ENCODE data around the gene MARK1. TPM values are rescaled to one million over a fixed set of nuclear protein-coding genes. Genes with fewer than 3 reads are reported as not detected.

MARK1 gene
- total RNA-seq, 1 donor from 2014 or later, result 13.2 TPM

DNA sequence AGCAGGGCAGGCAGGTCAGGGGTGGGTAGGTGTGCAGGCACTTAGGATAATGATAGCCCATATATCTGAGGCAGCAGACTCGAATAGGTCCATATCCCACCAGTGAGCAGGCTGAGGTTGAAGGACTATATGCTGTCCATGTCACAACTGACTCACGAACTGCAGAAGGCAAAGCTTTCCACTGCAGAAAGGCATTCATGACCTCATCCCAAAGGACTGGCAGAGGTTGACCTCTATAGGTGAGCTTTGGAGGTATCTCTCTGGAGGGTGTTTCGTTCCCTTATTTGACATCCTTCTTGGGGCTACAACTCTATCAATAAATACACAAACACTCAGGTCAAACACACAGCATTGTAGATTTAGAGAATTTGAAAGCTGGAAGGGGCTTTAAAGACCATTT is 42.8 kb upstream of the MARK1 start:
- no peaks in the 10 kb centered on the region for H3K36me3 Mint-ChIP-seq
- H3K27me3 ChIP-seq, result no peaks in the 10 kb centered on the region
- no peaks in the 10 kb centered on the region for H3K79me2 ChIP-seq (ENCODE audit: low read depth)
- H3F3A ChIP-seq (ENCODE audit: low read depth), result no peaks in the 10 kb centered on the region
- H3K4me1 Mint-ChIP-seq, result peaks cover 7% of the 10 kb centered on the region
- no peak overlapping the region for H3K27ac ChIP-seq
- DNase-seq (ENCODE audit: low spot score), result no peak
- no peaks in the 10 kb centered on the region for H4K20me1 ChIP-seq (ENCODE audit: low read depth)
- H3K4me3 ChIP-seq, result no peak overlapping the region
- H3K4me1 ChIP-seq, result no peaks in the 10 kb centered on the region
- no peaks in the 10 kb centered on the region for H3K36me3 ChIP-seq
- H3K4me3 Mint-ChIP-seq, result no peak overlapping the region
- no peak overlapping the region for H3K4me2 ChIP-seq
- no peak overlapping the region for H3K9ac ChIP-seq
- H3K27me3 Mint-ChIP-seq (ENCODE audit: insufficient read depth, low read depth), result peaks cover 7% of the 10 kb centered on the region
- H3K9me3 Mint-ChIP-seq, result no peaks in the 10 kb centered on the region
- no peak for TF ChIP-seq EZH2 (IDR thresholded peaks at IDR 0.05)
- TF ChIP-seq EZH2phosphoT487 (IDR thresholded peaks at IDR 0.05), result no peak
- TF ChIP-seq, protein P1, sequence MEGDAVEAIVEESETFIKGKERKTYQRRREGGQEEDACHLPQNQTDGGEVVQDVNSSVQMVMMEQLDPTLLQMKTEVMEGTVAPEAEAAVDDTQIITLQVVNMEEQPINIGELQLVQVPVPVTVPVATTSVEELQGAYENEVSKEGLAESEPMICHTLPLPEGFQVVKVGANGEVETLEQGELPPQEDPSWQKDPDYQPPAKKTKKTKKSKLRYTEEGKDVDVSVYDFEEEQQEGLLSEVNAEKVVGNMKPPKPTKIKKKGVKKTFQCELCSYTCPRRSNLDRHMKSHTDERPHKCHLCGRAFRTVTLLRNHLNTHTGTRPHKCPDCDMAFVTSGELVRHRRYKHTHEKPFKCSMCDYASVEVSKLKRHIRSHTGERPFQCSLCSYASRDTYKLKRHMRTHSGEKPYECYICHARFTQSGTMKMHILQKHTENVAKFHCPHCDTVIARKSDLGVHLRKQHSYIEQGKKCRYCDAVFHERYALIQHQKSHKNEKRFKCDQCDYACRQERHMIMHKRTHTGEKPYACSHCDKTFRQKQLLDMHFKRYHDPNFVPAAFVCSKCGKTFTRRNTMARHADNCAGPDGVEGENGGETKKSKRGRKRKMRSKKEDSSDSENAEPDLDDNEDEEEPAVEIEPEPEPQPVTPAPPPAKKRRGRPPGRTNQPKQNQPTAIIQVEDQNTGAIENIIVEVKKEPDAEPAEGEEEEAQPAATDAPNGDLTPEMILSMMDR (IDR thresholded peaks at IDR 0.05), result no peak
- no peaks in the 10 kb centered on the region for H3K9me3 ChIP-seq (ENCODE audit: low read depth)
- H3K27ac Mint-ChIP-seq, result no peak overlapping the region
- H2AFZ ChIP-seq (replicated peaks), result no peak overlapping the region

GRCh38 chr1:220485791-220486190 is 42.1 kb upstream of the MARK1 start:
- no peaks in the 10 kb centered on the region for H3K4me1 ChIP-seq
- H2AFZ ChIP-seq (replicated peaks), result no peak overlapping the region
- H3K27ac ChIP-seq, result no peak overlapping the region
- H3K9me3 ChIP-seq (ENCODE audit: low read depth), result no peaks in the 10 kb centered on the region
- Mint-ChIP-seq H3K36me3 (no peaks in the 10 kb centered on the region), H3K4me3 (no peak overlapping the region), H3K27ac (no peak overlapping the region), H3K27me3 (ENCODE audit: insufficient read depth, low read depth) (peaks cover 7% of the 10 kb centered on the region), H3K4me1 (peaks cover 7% of the 10 kb centered on the region), H3K9me3 (no peaks in the 10 kb centered on the region)
- no peaks in the 10 kb centered on the region for H4K20me1 ChIP-seq (ENCODE audit: low read depth)
- H3K4me2 ChIP-seq, result no peak overlapping the region
- H3K9ac ChIP-seq, result no peak overlapping the region
- no peak for DNase-seq (ENCODE audit: low spot score)
- H3K27me3 ChIP-seq, result no peaks in the 10 kb centered on the region
- no peak for TF ChIP-seq EZH2 (IDR thresholded peaks at IDR 0.05)
- no peak for TF ChIP-seq EZH2phosphoT487 (IDR thresholded peaks at IDR 0.05)
- TF ChIP-seq, protein P1 (IDR thresholded peaks at IDR 0.05), result no peak
- no peak overlapping the region for H3K4me3 ChIP-seq
- H3K36me3 ChIP-seq, result no peaks in the 10 kb centered on the region
- no peaks in the 10 kb centered on the region for H3F3A ChIP-seq (ENCODE audit: low read depth)
- H3K79me2 ChIP-seq (ENCODE audit: low read depth), result no peaks in the 10 kb centered on the region

GRCh38 chr1:220487297-220487820 is 40.6 kb upstream of the MARK1 start:
- Mint-ChIP-seq H3K4me1 (peaks cover 11% of the 10 kb centered on the region), H3K4me3 (no peak overlapping the region), H3K36me3 (no peaks in the 10 kb centered on the region), H3K9me3 (no peaks in the 10 kb centered on the region), H3K27ac (no peak overlapping the region), H3K27me3 (ENCODE audit: insufficient read depth, low read depth) (peaks cover 7% of the 10 kb centered on the region)
- no peaks in the 10 kb centered on the region for H3F3A ChIP-seq (ENCODE audit: low read depth)
- no peaks in the 10 kb centered on the region for H4K20me1 ChIP-seq (ENCODE audit: low read depth)
- no peaks in the 10 kb centered on the region for H3K4me1 ChIP-seq
- no peaks in the 10 kb centered on the region for H3K36me3 ChIP-seq
- H3K4me2 ChIP-seq, result no peak overlapping the region
- H3K27ac ChIP-seq, result no peak overlapping the region
- H3K9me3 ChIP-seq (ENCODE audit: low read depth), result no peaks in the 10 kb centered on the region
- peak; percentile 36 for DNase-seq (ENCODE audit: low spot score)
- H3K4me3 ChIP-seq, result no peak overlapping the region
- H3K79me2 ChIP-seq (ENCODE audit: low read depth), result no peaks in the 10 kb centered on the region
- TF ChIP-seq, protein P1 (IDR thresholded peaks at IDR 0.05), result no peak
- no peak overlapping the region for H2AFZ ChIP-seq (replicated peaks)
- no peak overlapping the region for H3K9ac ChIP-seq
- no peaks in the 10 kb centered on the region for H3K27me3 ChIP-seq
